Gastrocnemius medialis (tissue), 4 donors: Measurements from ENCODE around the gene DSC2.

Experiments used
- CTCF ChIP-seq, 5 experiments: fragments of 450-650 bp in 3 of 5; fragments of 200-600 bp in 2 of 5; sonication (generic) in 2 of 5; IDR thresholded peaks in 4 of 5; conservative IDR thresholded peaks in 1 of 5; 1 replicate in 4 of 5; 2 replicates in 1 of 5; pipeline ENCODE4 v1.5.1; 2016 to 2019; ENCODE audit warnings: antibody characterized with exemption in 5 of 5, mild to moderate bottlenecking in 3 of 5, moderate library complexity in 3 of 5
- POLR2A ChIP-seq, 2 donors: fragments of 450-650 bp; IDR thresholded peaks; one replicate each; pipeline ENCODE4 v1.6.1; 2017; ENCODE audit warnings: antibody characterized with exemption in 2 of 2, mild to moderate bottlenecking in 2 of 2, moderate library complexity in 2 of 2

GRCh38 chr18:31097666-31098065 lies 4.6 kb downstream of the DSC2 start:
- TF ChIP-seq CTCF (IDR thresholded peaks at IDR 0.05 in 4 of 5, conservative IDR thresholded peaks at IDR 0.05 in 1 of 5) = no peak
- TF ChIP-seq POLR2A (IDR thresholded peaks at IDR 0.05) = no peak
